Endothelial cell of umbilical vein (primary cell): ENCODE measurements around the gene TMEM170B. TPM values are rescaled to one million over a fixed set of nuclear protein-coding genes. Genes with fewer than 3 reads are reported as not detected.
A peak's percentile ranks its signal among the peaks of the same experiment; 100 is the strongest.

Source experiments
- Bru-seq: library from RNA; stranded (reverse); fragments of 400-500 nt; gene quantifications from one replicate; lab custom pipeline; 2021; lab: Mats Ljungman, UMichigan
- BruChase-seq, 2 experiments: library from RNA; stranded (reverse); fragments of 400-500 nt; gene quantifications; one replicate each; lab custom pipeline; 2021; lab: Mats Ljungman, UMichigan
- BruUV-seq: library from RNA; stranded (reverse); fragments of 400-500 nt; replicated peaks from 2 replicates; lab custom pipeline; 2021; lab: Mats Ljungman, UMichigan
- CTCF ChIA-PET: fragments of 300-600, 350-600 bp; sonication (Branson Sonifier 250); formaldehyde crosslinking; loops from one replicate; lab custom pipeline; 2021; ENCODE audit warnings: antibody characterized with exemption, inconsistent platforms; lab: Charles Lee
- POLR2A ChIA-PET: fragments of 300-600, 350-600 bp; sonication (Branson Sonifier 250); formaldehyde crosslinking; loops from one replicate; lab custom pipeline; 2021; ENCODE audit warnings: antibody characterized with exemption, inconsistent platforms; lab: Charles Lee
- DNase-seq: peaks from one replicate; pipeline ENCODE4 v3.0.0-alpha.2; 2011; ENCODE audit warnings: low read depth, low spot score
- FAIRE-seq: peaks from 2 replicates; lab custom pipeline; 2011; peaks lifted over from hg19 to GRCh38; lab: Jason Lieb, UNC
- H2AFZ ChIP-seq: 2 replicates; pipeline ENCODE4 v1.6.0; 2012; ENCODE audit warnings: low read depth, low read length, control low read depth, inconsistent platforms
- H3K27ac ChIP-seq: 2 replicates; pipeline ENCODE4 v1.5.1; 2011; ENCODE audit warnings: low read depth, mild to moderate bottlenecking, control low read depth, low read length, moderate library complexity; ENCODE audit not compliant: insufficient read depth
- H3K27me3 ChIP-seq, 2 experiments: 2 replicates each; pipeline versions ENCODE4 v1.6.0 to v1.6.1; 2011; ENCODE audit warnings: low read length in 2 of 2, mixed read lengths in 1 of 2; ENCODE audit not compliant: control insufficient read depth in 2 of 2, insufficient read depth in 2 of 2
- H3K36me3 ChIP-seq, 2 experiments: 2 replicates in 1 of 2; 3 replicates in 1 of 2; pipeline ENCODE4 v1.5.1; 2011; ENCODE audit warnings: low read length in 2 of 2, mild to moderate bottlenecking in 1 of 2, moderate library complexity in 1 of 2; ENCODE audit not compliant: control insufficient read depth in 2 of 2, insufficient read depth in 2 of 2; ENCODE audit errors: extremely low read depth in 1 of 2
- H3K4me1 ChIP-seq: 3 replicates; pipeline ENCODE4 v1.5.1; 2011; ENCODE audit warnings: mild to moderate bottlenecking, low read length; ENCODE audit not compliant: control insufficient read depth, insufficient read depth; ENCODE audit errors: extremely low read depth
- H3K4me2 ChIP-seq: 2 replicates; pipeline ENCODE4 v1.6.1; 2011; ENCODE audit warnings: low read length, control low read depth, mixed read lengths; ENCODE audit not compliant: insufficient read depth
- H3K4me3 ChIP-seq, 3 experiments: fragments of 200-600 bp in 1 of 3; sonication (generic), shearing (Covaris generic) in 1 of 3; replicated peaks in 1 of 3; 2 replicates each; pipeline ENCODE4 v1.5.1; 2011 to 2016; ENCODE audit warnings: control low read depth in 3 of 3, low read length in 3 of 3, mild to moderate bottlenecking in 2 of 3, inconsistent platforms in 1 of 3, low read depth in 1 of 3, moderate library complexity in 1 of 3; ENCODE audit not compliant: insufficient read depth in 1 of 3
- H3K79me2 ChIP-seq: 2 replicates; pipeline ENCODE4 v1.6.0; 2012; ENCODE audit warnings: low read length, inconsistent platforms; ENCODE audit not compliant: control insufficient read depth, insufficient read depth
- H3K9ac ChIP-seq: replicated peaks from 2 replicates; pipeline ENCODE3; 2011; ENCODE audit warnings: low read length, control low read depth; ENCODE audit not compliant: insufficient read depth; ENCODE audit errors: extremely low read depth
- H3K9me1 ChIP-seq: replicated peaks from 3 replicates; pipeline ENCODE4 v1.6.0; 2011; ENCODE audit warnings: mild to moderate bottlenecking, low read length; ENCODE audit not compliant: control insufficient read depth, insufficient read depth; ENCODE audit errors: extremely low read depth
- H3K9me3 ChIP-seq: replicated peaks from 2 replicates; pipeline ENCODE4 v1.5.1; 2012; ENCODE audit warnings: low read length, inconsistent platforms; ENCODE audit not compliant: control insufficient read depth, insufficient read depth
- H4K20me1 ChIP-seq: replicated peaks from 2 replicates; pipeline ENCODE3; 2011; ENCODE audit warnings: mild to moderate bottlenecking, low read length; ENCODE audit not compliant: control insufficient read depth, insufficient read depth; ENCODE audit errors: extremely low read depth
- JUN ChIP-seq: IDR thresholded peaks from 2 replicates; pipeline ENCODE4 v1.6.1; 2011; ENCODE audit warnings: borderline replicate concordance, low read depth; ENCODE audit not compliant: insufficient read length, insufficient read depth
- MYC ChIP-seq: IDR thresholded peaks from one replicate; pipeline ENCODE4 v1.6.1; 2011; ENCODE audit warnings: mild to moderate bottlenecking, low read depth, low read length
- POLR2A ChIP-seq: IDR thresholded peaks from 2 replicates; pipeline ENCODE4 v1.6.1; 2012; ENCODE audit warnings: low read depth, mild to moderate bottlenecking, control low read depth, low read length
- POLR2AphosphoS5 ChIP-seq: IDR thresholded peaks from 2 replicates; pipeline ENCODE4 v1.6.1; 2012; ENCODE audit warnings: low read depth, mild to moderate bottlenecking, control low read depth, low read length, moderate library complexity; ENCODE audit not compliant: insufficient read depth
- dilution Hi-C: fragments of 300-500 bp; cut with MboI; formaldehyde crosslinking; loops from one replicate; pipeline ENCODE4 v1.15.0; 2019; ENCODE audit warnings: low sequenced_read_pairs; ENCODE audit not compliant: extremely low pct_ligation_motif_present
- intact Hi-C: fragments of 100-400 bp; cut with micrococcal nuclease; formaldehyde crosslinking; loops from one replicate; pipeline ENCODE4 v1.10.0; 2022
- long read RNA-seq: library from polyadenylated mRNA; stranded (forward); transcript quantifications from one replicate; pipeline ENCODE4 v2.0.0, GENCODE V29; 2021
- polyA minus RNA-seq, 3 experiments: library from RNA; depleted of rRNA, polyadenylated mRNA; stranded (reverse); fragments of >200 nt; gene quantifications; 1 replicate in 1 of 3; 2 replicates in 2 of 3; pipeline ENCODE4 v1.2.3, GENCODE V29; 2011
- polyA plus RNA-seq, 4 experiments: library from polyadenylated mRNA; depleted of rRNA in 3 of 4; stranded (reverse) in 3 of 4; unstranded in 1 of 4; fragments of >200 nt; gene quantifications; 2 replicates each; pipeline versions ENCODE4 v1.2.1 to v1.2.3, GENCODE V29; 2011 to 2012; ENCODE audit warnings: missing spikeins in 1 of 4
- total RNA-seq: library from RNA; stranded (reverse); gene quantifications from 2 replicates; pipeline ENCODE4 v1.2.3, GENCODE V29; 2021
- TF ChIP-seq, protein P1 (sequence below), 2 donors: IDR thresholded peaks; 1 replicate in 1 of 2; 2 replicates in 1 of 2; pipeline ENCODE4 v1.5.1; 2011; ENCODE audit warnings: low read length in 2 of 2, mild to moderate bottlenecking in 2 of 2, moderate library complexity in 2 of 2, control low read depth in 1 of 2, inconsistent platforms in 1 of 2, low read depth in 1 of 2; ENCODE audit not compliant: insufficient read depth in 1 of 2; ENCODE audit errors: extremely low read depth in 1 of 2
- TF ChIP-seq, protein P2 (sequence below): IDR thresholded peaks from 2 replicates; pipeline ENCODE4 v1.6.1; 2011; ENCODE audit not compliant: insufficient read depth, insufficient read length

Gene TMEM170B, protein sequence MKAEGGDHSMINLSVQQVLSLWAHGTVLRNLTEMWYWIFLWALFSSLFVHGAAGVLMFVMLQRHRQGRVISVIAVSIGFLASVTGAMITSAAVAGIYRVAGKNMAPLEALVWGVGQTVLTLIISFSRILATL
- total RNA-seq: 4.1 and 4.2 TPM in 2 replicates
- polyA plus RNA-seq: 0.92 and 1.1 TPM in 2 replicates
- polyA plus RNA-seq (2011; cell fraction: cytosol; rRNA removed): 0.98 and 1.1 TPM in 2 replicates
- 1.1 and 1.6 TPM in 2 replicates for polyA plus RNA-seq (2011; cell fraction: nucleus; rRNA removed)
- 0.33 and 1.0 TPM in 2 replicates for polyA plus RNA-seq (2012)
- 3.8 and 4.2 TPM in 2 replicates for polyA minus RNA-seq
- polyA minus RNA-seq (2011; cell fraction: cytosol; rRNA and poly(A)+ RNA removed): 2.0 TPM
- 2.2 and 3.1 TPM in 2 replicates for polyA minus RNA-seq (2011; cell fraction: nucleus; rRNA and poly(A)+ RNA removed)
- Bru-seq, nascent RNA: percentile 58 among the genes with signal in this experiment
- percentile 67 among the genes with signal in this experiment for BruChase-seq, experiment 1, labeled RNA remaining after a 6-hour chase
- percentile 58 among the genes with signal in this experiment for BruChase-seq, experiment 2, labeled RNA remaining after a 2-hour chase
- long read RNA-seq, full-length matches to known transcripts: 7 of 7 reads
- long read RNA-seq, partial matches to known transcripts: 0 of 7 reads
- long read RNA-seq, other reads (novel, unspliced or antisense): 0 of 7 reads

DNA sequence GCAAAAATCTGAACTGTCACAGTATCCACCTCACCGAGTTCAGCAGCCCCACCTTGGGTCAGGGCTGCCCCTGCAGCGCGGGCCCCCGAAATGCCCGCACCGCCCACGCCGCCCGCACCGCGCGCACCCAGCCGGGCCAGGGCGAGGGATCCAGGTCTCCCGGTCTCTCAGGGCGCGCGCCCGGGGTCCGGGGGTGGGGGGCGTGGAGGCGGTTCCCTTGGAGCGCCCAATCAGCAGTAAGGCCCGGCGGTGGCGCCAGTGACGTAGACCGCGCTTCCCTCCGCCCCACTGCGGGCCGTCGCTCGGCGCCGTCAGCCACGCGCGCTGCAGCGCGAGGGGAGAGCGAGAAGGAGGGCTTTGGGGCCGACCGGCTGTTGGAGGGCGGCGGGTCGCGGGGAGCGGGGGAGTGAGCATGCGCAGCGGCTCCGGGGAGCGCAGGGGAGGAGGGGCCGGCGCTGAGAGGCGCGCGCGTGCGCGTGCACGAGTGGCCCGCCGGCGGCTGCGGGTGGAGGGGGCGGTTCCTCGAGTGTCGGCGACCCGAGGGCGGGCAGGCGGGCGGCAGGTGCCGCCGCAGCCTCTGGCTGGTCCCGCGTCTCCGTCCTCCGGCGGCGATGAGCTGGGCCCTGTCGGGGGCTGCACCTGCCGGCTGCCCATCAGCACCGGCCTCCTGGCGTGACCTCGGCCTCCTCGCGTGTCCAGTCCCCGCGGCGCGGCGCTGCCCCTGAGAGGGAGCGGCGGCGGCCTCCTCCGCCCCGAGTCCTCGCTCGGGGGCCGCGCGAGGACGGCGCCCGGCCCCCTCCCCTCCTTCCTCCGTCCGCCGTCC is at the start of gene TMEM170B:
Gene TMEM170B (plus strand): TSS at position 521 of the 823 bp plus-strand sequence. CDS start 529 bp downstream, outside the sequence.
- H3K4me1 ChIP-seq: peaks cover 25% of the 10 kb centered on the region
- no peaks in the 10 kb centered on the region for H3K36me3 ChIP-seq
- CTCF ChIA-PET: interaction anchor here (1.1 to 1.4 kb wide), 3 partner anchors 28 to 41 kb away, joined by 3 to 5 read pairs (median 5); no protein-coding TSS in a partner anchor
- peak within 1 kb of the TSS; percentile 66 for H3K9ac ChIP-seq
- dilution Hi-C loops: no loop called here
- H3K4me2 ChIP-seq: peak within 1 kb of the TSS; percentile 98
- no peaks in the 10 kb centered on the region for H3K27me3 ChIP-seq
- peak within 1 kb of the TSS; percentile 82 for H2AFZ ChIP-seq
- H3K9me3 ChIP-seq: no peaks in the 10 kb centered on the region
- H3K79me2 ChIP-seq: no peaks in the 10 kb centered on the region
- no peaks in the 10 kb centered on the region for H4K20me1 ChIP-seq
- POLR2A ChIA-PET: no interaction called here
- H3K4me3 ChIP-seq: peak within 1 kb of the TSS; percentile 54 to 81 (median 77)
- peak within 1 kb of the TSS; percentile 31 for H3K27ac ChIP-seq
- FAIRE-seq (peak; percentile 50), DNase-seq (peak; percentile 93)
- intact Hi-C loops: loop anchor here (2.0 to 5.0 kb wide), 3 partner anchors 40 to 1135 kb away; partner anchors contain the start of gene SMIM13
- BruUV-seq: no TSS peak
- no peaks in the 10 kb centered on the region for H3K9me1 ChIP-seq
- peak; percentile 23 for TF ChIP-seq POLR2AphosphoS5
- no peak for TF ChIP-seq POLR2A
- TF ChIP-seq MYC: no peak
- no peak for TF ChIP-seq JUN
- TF ChIP-seq, protein P1, sequence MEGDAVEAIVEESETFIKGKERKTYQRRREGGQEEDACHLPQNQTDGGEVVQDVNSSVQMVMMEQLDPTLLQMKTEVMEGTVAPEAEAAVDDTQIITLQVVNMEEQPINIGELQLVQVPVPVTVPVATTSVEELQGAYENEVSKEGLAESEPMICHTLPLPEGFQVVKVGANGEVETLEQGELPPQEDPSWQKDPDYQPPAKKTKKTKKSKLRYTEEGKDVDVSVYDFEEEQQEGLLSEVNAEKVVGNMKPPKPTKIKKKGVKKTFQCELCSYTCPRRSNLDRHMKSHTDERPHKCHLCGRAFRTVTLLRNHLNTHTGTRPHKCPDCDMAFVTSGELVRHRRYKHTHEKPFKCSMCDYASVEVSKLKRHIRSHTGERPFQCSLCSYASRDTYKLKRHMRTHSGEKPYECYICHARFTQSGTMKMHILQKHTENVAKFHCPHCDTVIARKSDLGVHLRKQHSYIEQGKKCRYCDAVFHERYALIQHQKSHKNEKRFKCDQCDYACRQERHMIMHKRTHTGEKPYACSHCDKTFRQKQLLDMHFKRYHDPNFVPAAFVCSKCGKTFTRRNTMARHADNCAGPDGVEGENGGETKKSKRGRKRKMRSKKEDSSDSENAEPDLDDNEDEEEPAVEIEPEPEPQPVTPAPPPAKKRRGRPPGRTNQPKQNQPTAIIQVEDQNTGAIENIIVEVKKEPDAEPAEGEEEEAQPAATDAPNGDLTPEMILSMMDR (IDR thresholded peaks at IDR 0.05; ENCODE audit: extremely low read depth in 1 of 2, insufficient read depth in 1 of 2, low read depth in 1 of 2, low read length in 2 of 2): no peak
- TF ChIP-seq, protein P2, sequence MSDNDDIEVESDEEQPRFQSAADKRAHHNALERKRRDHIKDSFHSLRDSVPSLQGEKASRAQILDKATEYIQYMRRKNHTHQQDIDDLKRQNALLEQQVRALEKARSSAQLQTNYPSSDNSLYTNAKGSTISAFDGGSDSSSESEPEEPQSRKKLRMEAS: peak; percentile 59
